Gastrocnemius medialis (tissue), 4 donors: Measurements from ENCODE around the gene EGFL7.

Experiments used
- CTCF ChIP-seq, 5 experiments: fragments of 450-650 bp in 3 of 5; fragments of 200-600 bp in 2 of 5; sonication (generic) in 2 of 5; IDR thresholded peaks in 4 of 5; conservative IDR thresholded peaks in 1 of 5; 1 replicate in 4 of 5; 2 replicates in 1 of 5; pipeline ENCODE4 v1.5.1; 2016 to 2019; ENCODE audit warnings: antibody characterized with exemption in 5 of 5, mild to moderate bottlenecking in 3 of 5, moderate library complexity in 3 of 5
- POLR2A ChIP-seq, 2 donors: fragments of 450-650 bp; IDR thresholded peaks; one replicate each; pipeline ENCODE4 v1.6.1; 2017; ENCODE audit warnings: antibody characterized with exemption in 2 of 2, mild to moderate bottlenecking in 2 of 2, moderate library complexity in 2 of 2

DNA sequence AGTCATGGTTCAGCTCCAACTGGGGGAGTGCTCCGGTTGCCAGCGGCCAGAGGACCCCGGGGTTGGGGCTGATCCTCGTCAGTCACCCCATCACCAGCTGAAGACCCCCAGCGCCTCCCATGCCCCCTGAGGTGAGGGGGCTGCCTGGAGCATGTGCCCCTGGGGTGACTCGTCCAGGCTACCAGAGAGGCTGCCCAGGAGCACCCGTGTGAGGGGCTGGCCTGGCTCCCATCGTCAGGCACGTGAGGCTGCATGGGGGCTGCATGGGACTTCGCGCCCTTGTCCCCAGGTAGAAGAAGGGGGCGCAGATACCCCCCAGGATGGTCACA is 46.4 kb upstream of the EGFL7 start:
- no peak for TF ChIP-seq CTCF (IDR thresholded peaks at IDR 0.05 in 4 of 5, conservative IDR thresholded peaks at IDR 0.05 in 1 of 5)
- TF ChIP-seq POLR2A (IDR thresholded peaks at IDR 0.05), result no peak
